Activated CD8-positive, alpha-beta memory T cell treated with anti-CD3 and anti-CD28 coated beads, Interleukin-2, amount 10 ng/mL, durations not matched to agents 7 days and 5 days (primary cell): ENCODE results near the gene FHAD1. TPM values are rescaled to one million over a fixed set of nuclear protein-coding genes. Genes with fewer than 3 reads are reported as not detected.

ENCODE experiments used
- ATAC-seq: fragments of 150-1000 bp; cut with Tn5 transposase; one replicate; pipeline ENCODE4 v1.10.0; 2021; ENCODE audit warnings: moderate library complexity
- CTCF ChIA-PET: fragments of 350-600 bp; sonication (Branson Sonifier 250); formaldehyde crosslinking; loops from one replicate; lab custom pipeline; 2021; ENCODE audit warnings: antibody characterized with exemption; lab: Charles Lee
- DNase-seq: peaks from one replicate; pipeline ENCODE4 v3.0.0-alpha.2; 2020
- H3K27ac Mint-ChIP-seq: one replicate; pipeline ENCODE4 v1.8.0; 2021; ENCODE audit warnings: mild to moderate bottlenecking, mixed read lengths
- H3K27me3 Mint-ChIP-seq: one replicate; pipeline ENCODE4 v1.8.0; 2021; ENCODE audit warnings: mixed read lengths
- H3K36me3 Mint-ChIP-seq: one replicate; pipeline ENCODE4 v1.8.0; 2021; ENCODE audit warnings: mild to moderate bottlenecking, mixed read lengths
- H3K4me1 Mint-ChIP-seq: one replicate; pipeline ENCODE4 v1.8.0; 2021; ENCODE audit warnings: mixed read lengths
- H3K4me3 Mint-ChIP-seq: one replicate; pipeline ENCODE4 v1.8.0; 2021; ENCODE audit warnings: mild to moderate bottlenecking, moderate library complexity, mixed read lengths
- H3K9me3 Mint-ChIP-seq: one replicate; pipeline ENCODE4 v1.8.0; 2022; ENCODE audit warnings: low read depth, mixed read lengths
- total RNA-seq, 2 experiments: library from RNA; stranded (reverse); gene quantifications; one replicate each; pipeline ENCODE4 v1.2.3, GENCODE V29; 2021

The FHAD1 gene
- total RNA-seq, 2 experiments from 2014 or later = not detected

GRCh38 chr1:15245593-15246360 is 1.2 kb upstream of the FHAD1 start:
- no peak for ATAC-seq
- CTCF ChIA-PET = no interaction called here
- H3K4me1 Mint-ChIP-seq = peaks cover 32% of the 10 kb centered on the region
- no peak overlapping the region for H3K27ac Mint-ChIP-seq
- DNase-seq = no peak
- no peak overlapping the region for H3K4me3 Mint-ChIP-seq
- peaks cover 5% of the 10 kb centered on the region for H3K9me3 Mint-ChIP-seq
- peaks cover 86% of the 10 kb centered on the region for H3K27me3 Mint-ChIP-seq
- H3K36me3 Mint-ChIP-seq = peaks cover 9% of the 10 kb centered on the region

GRCh38 chr1:15248216-15248615 is 1.2 kb downstream of the FHAD1 start:
- Mint-ChIP-seq H3K36me3 (peaks cover 9% of the 10 kb centered on the region), H3K4me1 (peaks cover 48% of the 10 kb centered on the region), H3K4me3 (no peak overlapping the region), H3K27ac (no peak overlapping the region), H3K27me3 (peaks cover 88% of the 10 kb centered on the region), H3K9me3 (peaks cover 5% of the 10 kb centered on the region)
- DNase-seq = no peak
- ATAC-seq = no peak
- CTCF ChIA-PET = interaction anchor here (0.7 to 1.7 kb wide), 2 partner anchors 13 to 23 kb away, joined by 3 to 6 read pairs; no protein-coding TSS in a partner anchor

- H3K36me3 Mint-ChIP-seq = peaks cover 9% of the 10 kb centered on the region
- CTCF ChIA-PET = interaction anchor here (0.9 to 1.7 kb wide), 2 partner anchors 22 to 23 kb away, joined by 4 to 6 read pairs; no protein-coding TSS in a partner anchor
- H3K4me1 Mint-ChIP-seq = peaks cover 54% of the 10 kb centered on the region
- H3K27ac Mint-ChIP-seq = peak overlapping the region; percentile 77
- H3K4me3 Mint-ChIP-seq = peak overlapping the region; percentile 43
- peak; percentile 87 for ATAC-seq
- peaks cover 5% of the 10 kb centered on the region for H3K9me3 Mint-ChIP-seq
- H3K27me3 Mint-ChIP-seq = peaks cover 82% of the 10 kb centered on the region
- DNase-seq = peak; percentile 89
Observed at GRCh38 chr1:15249081-15249480, 2.1 kb downstream of the FHAD1 start.

GRCh38 chr1:15251857-15252835 is 5.1 kb downstream of the FHAD1 start:
- no peak for ATAC-seq
- H3K4me1 Mint-ChIP-seq = peaks cover 49% of the 10 kb centered on the region
- DNase-seq = no peak
- H3K4me3 Mint-ChIP-seq = no peak overlapping the region
- CTCF ChIA-PET = interaction anchor here (1.1 kb wide), 1 partner anchor 123 kb away, joined by 3 read pairs; no protein-coding TSS in a partner anchor
- H3K36me3 Mint-ChIP-seq = peaks cover 3% of the 10 kb centered on the region
- peak overlapping the region; percentile 63 for H3K27ac Mint-ChIP-seq
- no peaks in the 10 kb centered on the region for H3K9me3 Mint-ChIP-seq
- H3K27me3 Mint-ChIP-seq = peaks cover 77% of the 10 kb centered on the region

- CTCF ChIA-PET = interaction anchor here (0.8 to 1.2 kb wide), 3 partner anchors 15 to 126 kb away, joined by 3 to 5 read pairs (median 4); no protein-coding TSS in a partner anchor
- ATAC-seq (no peak), DNase-seq (no peak)
- Mint-ChIP-seq H3K4me3 (no peak overlapping the region), H3K27me3 (peaks cover 79% of the 10 kb centered on the region), H3K36me3 (no peaks in the 10 kb centered on the region), H3K9me3 (no peaks in the 10 kb centered on the region), H3K27ac (no peak overlapping the region), H3K4me1 (peaks cover 31% of the 10 kb centered on the region)
Observed at GRCh38 chr1:15254559-15254958, 7.5 kb downstream of the FHAD1 start.

GRCh38 chr1:15255582-15256149 is 8.6 kb downstream of the FHAD1 start:
- Mint-ChIP-seq H3K27me3 (peaks cover 79% of the 10 kb centered on the region), H3K4me1 (peaks cover 23% of the 10 kb centered on the region), H3K4me3 (no peak overlapping the region), H3K36me3 (no peaks in the 10 kb centered on the region), H3K27ac (no peak overlapping the region), H3K9me3 (no peaks in the 10 kb centered on the region)
- DNase-seq = no peak
- CTCF ChIA-PET = interaction anchor here (0.7 to 1.2 kb wide), 2 partner anchors 16 kb away, joined by 4 to 5 read pairs; no protein-coding TSS in a partner anchor
- no peak for ATAC-seq

- H3K36me3 Mint-ChIP-seq = no peaks in the 10 kb centered on the region
- CTCF ChIA-PET = no interaction called here
- DNase-seq = no peak
- no peaks in the 10 kb centered on the region for H3K9me3 Mint-ChIP-seq
- no peak for ATAC-seq
- H3K27me3 Mint-ChIP-seq = peaks cover 79% of the 10 kb centered on the region
- H3K4me1 Mint-ChIP-seq = peaks cover 30% of the 10 kb centered on the region
- H3K27ac Mint-ChIP-seq = no peak overlapping the region
- H3K4me3 Mint-ChIP-seq = no peak overlapping the region
Observed at GRCh38 chr1:15256584-15256983, 9.6 kb downstream of the FHAD1 start.

- DNase-seq (no peak), ATAC-seq (no peak)
- H3K4me3 Mint-ChIP-seq = no peak overlapping the region
- peaks cover 28% of the 10 kb centered on the region for H3K4me1 Mint-ChIP-seq
- CTCF ChIA-PET = no interaction called here
- H3K27ac Mint-ChIP-seq = no peak overlapping the region
- H3K36me3 Mint-ChIP-seq = no peaks in the 10 kb centered on the region
- H3K27me3 Mint-ChIP-seq = peaks cover 79% of the 10 kb centered on the region
- H3K9me3 Mint-ChIP-seq = no peaks in the 10 kb centered on the region
Observed at GRCh38 chr1:15257309-15257708, 10.3 kb downstream of the FHAD1 start.

GRCh38 chr1:15258833-15259621 is 12.0 kb downstream of the FHAD1 start:
- ATAC-seq (no peak), DNase-seq (no peak)
- no peak overlapping the region for H3K4me3 Mint-ChIP-seq
- no peaks in the 10 kb centered on the region for H3K9me3 Mint-ChIP-seq
- H3K27ac Mint-ChIP-seq = no peak overlapping the region
- CTCF ChIA-PET = interaction anchor here (1.3 kb wide), 1 partner anchor 131 kb away, joined by 3 read pairs; no protein-coding TSS in a partner anchor
- H3K36me3 Mint-ChIP-seq = no peaks in the 10 kb centered on the region
- peaks cover 14% of the 10 kb centered on the region for H3K4me1 Mint-ChIP-seq
- H3K27me3 Mint-ChIP-seq = peaks cover 82% of the 10 kb centered on the region

GRCh38 chr1:15259622-15260007 is 12.6 kb downstream of the FHAD1 start:
- H3K4me1 Mint-ChIP-seq = peaks cover 12% of the 10 kb centered on the region
- H3K36me3 Mint-ChIP-seq = no peaks in the 10 kb centered on the region
- H3K27ac Mint-ChIP-seq = no peak overlapping the region
- ATAC-seq = no peak
- no peaks in the 10 kb centered on the region for H3K9me3 Mint-ChIP-seq
- DNase-seq = no peak
- no peak overlapping the region for H3K4me3 Mint-ChIP-seq
- CTCF ChIA-PET = interaction anchor here (1.3 kb wide), 1 partner anchor 131 kb away, joined by 3 read pairs; no protein-coding TSS in a partner anchor
- peaks cover 82% of the 10 kb centered on the region for H3K27me3 Mint-ChIP-seq

GRCh38 chr1:15260418-15261154 is 13.6 kb downstream of the FHAD1 start:
- Mint-ChIP-seq H3K27me3 (peaks cover 83% of the 10 kb centered on the region), H3K4me1 (peaks cover 12% of the 10 kb centered on the region), H3K27ac (no peak overlapping the region), H3K36me3 (no peaks in the 10 kb centered on the region), H3K9me3 (no peaks in the 10 kb centered on the region), H3K4me3 (no peak overlapping the region)
- no peak for ATAC-seq
- CTCF ChIA-PET = interaction anchor here (0.6 to 1.3 kb wide), 2 partner anchors 12 to 132 kb away, joined by 3 read pairs; no protein-coding TSS in a partner anchor
- DNase-seq = no peak
